IMR-90 (cell line): ENCODE measurements around the gene THOC6. TPM values are rescaled to one million over a fixed set of nuclear protein-coding genes. Genes with fewer than 3 reads are reported as not detected.
"Not testable (repeated sequence)": the region's sequence is repeated elsewhere in the genome, so short reads cannot be mapped to it uniquely, and the experiment has no call there.

Experiments
- ATAC-seq: fragments of 200-7000 bp; cut with Tn5 transposase; 2 replicates; pipeline ENCODE4 v1.9.1; 2020; ENCODE audit warnings: low read depth, mild to moderate bottlenecking, moderate library complexity
- BruUV-seq: library from RNA; stranded (reverse); fragments of 400-500 nt; replicated peaks from 2 replicates; lab custom pipeline; 2021; lab: Mats Ljungman, UMichigan
- CTCF ChIA-PET: fragments of 300-600 bp; formaldehyde crosslinking; extraction: SDS; loops from one replicate; lab custom pipeline; 2021; ENCODE audit warnings: antibody characterized with exemption; lab: Yijun Ruan, JAX
- POLR2A ChIA-PET: fragments of 300-600 bp; sonication (Branson Sonifier 250); formaldehyde crosslinking; loops from one replicate; lab custom pipeline; 2022; ENCODE audit warnings: antibody characterized with exemption; ENCODE audit not compliant: unreplicated experiment; lab: Charles Lee
- DNase-seq: peaks from one replicate; pipeline ENCODE4 v3.0.0; 2013
- H2AFZ ChIP-seq: replicated peaks from 2 replicates; pipeline ENCODE3; 2013; ENCODE audit warnings: low read length, mild to moderate bottlenecking; ENCODE audit not compliant: poor library complexity
- H2AK5ac ChIP-seq: 2 replicates; pipeline ENCODE4 v1.6.1; 2013; ENCODE audit warnings: low read depth, low read length, inconsistent platforms
- H2AK9ac ChIP-seq: replicated peaks from 2 replicates; pipeline ENCODE3; 2013; ENCODE audit warnings: mild to moderate bottlenecking, low read depth, low read length, moderate library complexity; ENCODE audit not compliant: poor library complexity
- H2BK120ac ChIP-seq: 2 replicates; pipeline ENCODE4 v1.6.1; 2013; ENCODE audit warnings: low read depth, low read length, inconsistent platforms
- H2BK15ac ChIP-seq: 3 replicates; pipeline ENCODE4 v1.6.1; 2013; ENCODE audit warnings: low read depth, low read length, inconsistent platforms
- H2BK20ac ChIP-seq: 2 replicates; pipeline ENCODE4 v1.6.1; 2013; ENCODE audit warnings: low read depth, mild to moderate bottlenecking, inconsistent platforms, low read length, moderate library complexity
- H2BK5ac ChIP-seq: 2 replicates; pipeline ENCODE4 v1.6.1; 2013; ENCODE audit warnings: mild to moderate bottlenecking, low read depth, low read length, inconsistent platforms; ENCODE audit not compliant: poor library complexity, severe bottlenecking
- H3K14ac ChIP-seq: replicated peaks from 2 replicates; pipeline ENCODE4 v1.6.1; 2013; ENCODE audit warnings: low read depth, low read length, inconsistent platforms
- H3K18ac ChIP-seq: 2 replicates; pipeline ENCODE4 v1.6.1; 2013; ENCODE audit warnings: low read depth, low read length, control low read depth
- H3K23ac ChIP-seq: 2 replicates; pipeline ENCODE4 v1.6.1; 2013; ENCODE audit warnings: low read depth, low read length, inconsistent platforms
- H3K27ac ChIP-seq: 2 replicates; pipeline ENCODE4 v1.5.1; 2013; ENCODE audit warnings: mild to moderate bottlenecking, control low read depth, low read length; ENCODE audit not compliant: insufficient read depth
- H3K27me3 ChIP-seq: 2 replicates; pipeline ENCODE4 v1.6.1; 2013; ENCODE audit warnings: low read length; ENCODE audit not compliant: control insufficient read depth, insufficient read depth
- H3K36me3 ChIP-seq: 2 replicates; pipeline ENCODE4 v1.6.1; 2013; ENCODE audit warnings: low read length, mixed read lengths; ENCODE audit not compliant: control insufficient read depth, insufficient read depth
- H3K4ac ChIP-seq: 2 replicates; pipeline ENCODE4 v1.6.1; 2013; ENCODE audit warnings: low read depth, low read length, inconsistent platforms
- H3K4me1 ChIP-seq: 2 replicates; pipeline ENCODE4 v1.6.1; 2013; ENCODE audit warnings: low read length, mixed read lengths; ENCODE audit not compliant: control insufficient read depth, insufficient read depth
- H3K4me2 ChIP-seq: 2 replicates; pipeline ENCODE4 v1.6.1; 2013; ENCODE audit warnings: low read depth, mild to moderate bottlenecking, control low read depth, low read length, moderate library complexity
- H3K4me3 ChIP-seq: 2 replicates; pipeline ENCODE4 v1.5.1; 2013; ENCODE audit warnings: low read depth, mild to moderate bottlenecking, control low read depth, low read length, moderate library complexity; ENCODE audit not compliant: insufficient read depth
- H3K56ac ChIP-seq: 2 replicates; pipeline ENCODE4 v1.6.1; 2013; ENCODE audit warnings: low read length, inconsistent platforms; ENCODE audit not compliant: insufficient read depth; ENCODE audit errors: extremely low read depth
- H3K79me1 ChIP-seq, 2 experiments: 2 replicates each; pipeline ENCODE4 v1.6.1; 2013; ENCODE audit warnings: low read length in 2 of 2, inconsistent platforms in 1 of 2, low read depth in 1 of 2
- H3K9ac ChIP-seq: 2 replicates; pipeline ENCODE4 v1.6.1; 2013; ENCODE audit warnings: low read depth, low read length, control low read depth
- H3K9me1 ChIP-seq: 2 replicates; pipeline ENCODE4 v1.6.1; 2013; ENCODE audit warnings: low read length, inconsistent platforms; ENCODE audit not compliant: insufficient read depth
- H3K9me3 ChIP-seq: 2 replicates; pipeline ENCODE4 v1.6.1; 2013; ENCODE audit warnings: low read length; ENCODE audit not compliant: control insufficient read depth, insufficient read depth
- H4K20me1 ChIP-seq: 2 replicates; pipeline ENCODE4 v1.6.1; 2013; ENCODE audit warnings: low read length, inconsistent platforms; ENCODE audit not compliant: insufficient read depth
- H4K5ac ChIP-seq: 2 replicates; pipeline ENCODE4 v1.6.1; 2013; ENCODE audit warnings: mild to moderate bottlenecking, low read depth, low read length, control low read depth
- H4K8ac ChIP-seq, 2 experiments: 2 replicates each; pipeline ENCODE4 v1.6.1; 2013; ENCODE audit warnings: low read depth in 2 of 2, low read length in 2 of 2, control low read depth in 1 of 2, inconsistent platforms in 1 of 2
- H4K91ac ChIP-seq: 2 replicates; pipeline ENCODE4 v1.6.1; 2013; ENCODE audit warnings: low read depth, low read length, inconsistent platforms; ENCODE audit not compliant: insufficient read depth
- CEBPB ChIP-seq: IDR thresholded peaks from 2 replicates; pipeline ENCODE4 v1.6.1; 2012; ENCODE audit warnings: low read depth, low read length, improper control_type of control experiment
- ELK1 ChIP-seq: fragments of 150-350 bp; IDR thresholded peaks from 2 replicates; pipeline ENCODE4 v1.6.1; 2016; ENCODE audit warnings: low read depth, mild to moderate bottlenecking, low read length, moderate library complexity, borderline replicate concordance
- FOS ChIP-seq: fragments of 150-350 bp; IDR thresholded peaks from 2 replicates; pipeline ENCODE4 v1.6.1; 2016; ENCODE audit warnings: low read depth, low read length
- MAFK ChIP-seq: IDR thresholded peaks from 2 replicates; pipeline ENCODE4 v1.6.1; 2012; ENCODE audit warnings: low read depth, low read length, improper control_type of control experiment
- whole genome bisulfite sequencing, 2 experiments: methylation state at CpG; one replicate each; pipeline versions ENCODE4 v1.1.5 to v1.1.7; 2013; ENCODE audit warnings: missing lambda C conversion rate in 2 of 2; ENCODE audit not compliant: insufficient read length in 1 of 2; ENCODE audit errors: extremely low coverage in 2 of 2; 5-methylcytosine and 5-hydroxymethylcytosine counted together
- dilution Hi-C: fragments of 300-500 bp; cut with HindIII; formaldehyde crosslinking; loops from one replicate; pipeline ENCODE4 v1.14.3; 2018; ENCODE audit warnings: low sequenced_read_pairs; ENCODE audit not compliant: unreplicated experiment
- in situ Hi-C: fragments of 300-500 bp; cut with MboI; formaldehyde crosslinking; loops from 3 replicates; pipeline ENCODE4 v1.14.3; 2019; ENCODE audit warnings: low sequenced_read_pairs, inconsistent platforms, mixed read lengths
- intact Hi-C: fragments of 100-400 bp; cut with micrococcal nuclease; formaldehyde crosslinking; loops from 2 replicates; pipeline ENCODE4 v1.10.0; 2022
- polyA plus RNA-seq, 3 experiments: library from polyadenylated mRNA; depleted of rRNA; stranded (reverse); fragments of >200 nt; gene quantifications; 2 replicates each; pipeline ENCODE4 v1.2.3, GENCODE V29; 2012; ENCODE audit warnings: low replicate concordance in 1 of 3
- total RNA-seq: library from RNA; depleted of rRNA; stranded (reverse); fragments of >200 nt; gene quantifications from 2 replicates; pipeline ENCODE4 v1.2.3, GENCODE V29; 2012

Gene THOC6
- total and polyA plus RNA-seq, 2 of the 4 experiments (the other 2 are of a cell fraction), result 16.8 to 23.1 TPM

- 78% methylated on average over 11 of the region's 17 CpGs; no CpG with 5 or more reads in 1 of the 2 experiments for WGBS, 2 experiments
- Histone ChIP-seq H3K23ac (no peak overlapping the region), H3K56ac (no peak overlapping the region), H3K27me3 (peaks cover 3% of the 10 kb centered on the region; the same call in 1 of the 2 replicates), H3K14ac (no peak overlapping the region), H2BK20ac (no peak overlapping the region), H3K9me1 (peaks cover 10% of the 10 kb centered on the region), H4K20me1 (no peaks in the 10 kb centered on the region; the same call in 1 of the 2 replicates), H3K18ac (no peak overlapping the region), H3K4me2 (no peak overlapping the region), H4K91ac (no peak overlapping the region), H3K4ac (no peak overlapping the region), H4K5ac (no peak overlapping the region), H3K9me3 (no peaks in the 10 kb centered on the region), H4K8ac (no peak overlapping the region), H2BK5ac (no peak overlapping the region), H2AK5ac (no peak overlapping the region), H2AFZ (no peak overlapping the region), H3K79me1 (peaks cover 0 to 16% of the 10 kb centered on the region in 2 experiments; a peak in 1 of 4 replicates), H2BK120ac (no peak overlapping the region), H3K4me1 (peaks cover 5% of the 10 kb centered on the region), H3K27ac (no peak overlapping the region), H3K4me3 (no peak overlapping the region), H3K9ac (no peak overlapping the region), H2BK15ac (no peak overlapping the region), H3K36me3 (no peaks in the 10 kb centered on the region), H2AK9ac (no peak overlapping the region)
- TF ChIP-seq FOS, result no peak
- no peak for TF ChIP-seq MAFK
- no peak for TF ChIP-seq ELK1
- no peak for TF ChIP-seq CEBPB
- DNase-seq (no peak), ATAC-seq (no peak)
- CTCF ChIA-PET, result no interaction called here
- POLR2A ChIA-PET, result no interaction called here
- no TSS peak for BruUV-seq
- in situ Hi-C loops (no loop called here), dilution Hi-C loops (no loop called here), intact Hi-C loops (no loop called here)
Observed at GRCh38 chr16:3054965-3055733, 31.3 kb downstream of the THOC6 start.

- intact Hi-C loops, H3K4me1 ChIP-seq, H2BK120ac ChIP-seq, H3K27ac ChIP-seq, DNase-seq, H3K9me3 ChIP-seq, ATAC-seq, CTCF ChIA-PET, H3K56ac ChIP-seq, H3K27me3 ChIP-seq, H4K91ac ChIP-seq, H2AK5ac ChIP-seq, H3K4me3 ChIP-seq, H3K9ac ChIP-seq, H2AK9ac ChIP-seq, H2BK20ac ChIP-seq, H4K20me1 ChIP-seq, H3K4me2 ChIP-seq, H3K36me3 ChIP-seq, BruUV-seq, H4K8ac ChIP-seq, H2AFZ ChIP-seq, H2BK15ac ChIP-seq, H2BK5ac ChIP-seq, H4K5ac ChIP-seq, H3K9me1 ChIP-seq, H3K14ac ChIP-seq, H3K23ac ChIP-seq, H3K18ac ChIP-seq, H3K4ac ChIP-seq, in situ Hi-C loops, dilution Hi-C loops, POLR2A ChIA-PET: not testable (repeated sequence)
- 40% methylated on average over 1 of the region's 9 CpGs; no CpG with 5 or more reads in 1 of the 2 experiments for WGBS, 2 experiments
- H3K79me1 ChIP-seq, result peaks cover 0 to 16% of the 10 kb centered on the region in 2 experiments; a peak in 1 of 4 replicates
Observed at GRCh38 chr16:3055734-3056115, 31.9 kb downstream of the THOC6 start.
